Stimulated activated effector memory CD8-positive, alpha-beta T cell treated with anti-CD3 and anti-CD28 coated beads, Interleukin-12 subunit alpha, Interleukin-12 subunit beta, amount 100 ng/mL, for 72 hours (primary cell): ENCODE results near the gene PTPRR.
A peak's percentile ranks its signal among the peaks of the same experiment; 100 is the strongest.

Experiments used
- ATAC-seq: fragments of 150-1000 bp; cut with Tn5 transposase; 2 replicates; pipeline ENCODE4 v1.10.0; 2021
- DNase-seq, 2 donors: peaks; one replicate each; pipeline ENCODE4 v3.0.0; 2021 to 2022; ENCODE audit warnings: low spot score in 2 of 2
- H3K27ac Mint-ChIP-seq: one replicate; pipeline ENCODE4 v1.8.0; 2022; ENCODE audit warnings: mild to moderate bottlenecking, mixed read lengths
- H3K36me3 Mint-ChIP-seq: one replicate; pipeline ENCODE4 v1.8.0; 2022; ENCODE audit warnings: mild to moderate bottlenecking, mixed read lengths
- H3K4me1 Mint-ChIP-seq: one replicate; pipeline ENCODE4 v1.8.0; 2022; ENCODE audit warnings: mixed read lengths
- H3K4me3 Mint-ChIP-seq: one replicate; pipeline ENCODE4 v1.8.0; 2022; ENCODE audit warnings: mild to moderate bottlenecking, mixed read lengths
- H3K9me3 Mint-ChIP-seq: one replicate; pipeline ENCODE4 v1.8.0; 2022; ENCODE audit warnings: mixed read lengths

The PTPRR gene

DNA sequence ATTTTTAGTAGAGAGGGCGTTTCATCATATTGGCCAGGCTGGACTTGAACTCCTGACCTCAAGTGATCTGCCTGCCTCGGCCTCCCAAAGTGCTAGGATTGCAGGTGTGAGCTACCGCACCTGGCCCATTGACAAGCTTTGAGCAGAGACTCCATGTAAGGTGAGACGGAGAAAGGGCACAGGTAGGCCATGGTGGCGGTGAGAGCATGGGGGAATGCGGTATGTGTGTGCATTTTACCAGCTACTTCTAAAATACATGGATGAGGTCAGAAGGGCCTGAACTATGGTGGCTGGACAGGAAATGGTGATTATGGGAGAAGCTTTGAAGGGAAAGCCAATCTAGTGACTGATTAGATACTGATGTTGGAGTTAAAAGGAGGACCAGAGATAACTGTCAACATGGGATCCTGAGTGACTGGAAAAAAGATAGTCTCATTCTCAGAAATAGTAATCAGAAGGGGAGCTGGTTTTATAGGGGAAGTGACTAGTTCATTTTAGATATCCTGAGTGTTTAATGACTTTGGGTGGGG, 261.4 kb downstream of the PTPRR start:
- no peak for DNase-seq
- Mint-ChIP-seq H3K4me1 (no peaks in the 10 kb centered on the region), H3K4me3 (no peak overlapping the region), H3K9me3 (no peaks in the 10 kb centered on the region), H3K27ac (no peak overlapping the region), H3K36me3 (no peaks in the 10 kb centered on the region)
- no peak for ATAC-seq

DNA sequence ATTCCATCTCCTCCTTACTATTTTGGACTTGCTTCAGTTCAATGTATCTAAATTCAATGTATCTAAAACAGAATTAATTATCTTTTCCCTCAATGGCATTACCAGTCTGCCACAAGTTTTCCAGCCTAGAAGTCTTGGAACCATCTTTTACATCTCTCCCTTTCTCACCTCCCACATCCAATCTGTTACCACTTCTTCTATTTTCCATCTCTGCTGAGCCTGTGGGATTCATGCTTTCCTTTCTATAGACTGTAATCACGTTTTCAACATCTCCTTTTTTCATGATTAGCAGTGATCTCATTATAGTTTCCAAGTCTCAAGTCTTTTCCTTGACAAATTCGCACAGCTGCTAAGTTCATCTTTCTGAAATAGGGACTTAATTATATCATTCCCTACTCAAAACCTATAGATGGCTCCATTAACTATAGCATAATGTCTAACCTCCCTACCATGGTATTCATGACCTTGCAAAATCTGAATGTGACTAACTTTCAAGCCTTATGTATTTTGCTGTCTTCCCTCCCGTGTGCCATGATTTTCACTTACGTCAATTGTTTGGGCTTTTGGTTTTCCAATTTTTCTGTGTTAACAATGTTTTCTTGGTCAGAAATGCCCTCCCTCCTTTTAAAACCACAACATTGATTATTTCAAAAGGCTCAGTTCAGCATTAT, 262.8 kb downstream of the PTPRR start:
- DNase-seq (no peak), ATAC-seq (no peak)
- Mint-ChIP-seq H3K4me3 (no peak overlapping the region), H3K4me1 (no peaks in the 10 kb centered on the region), H3K36me3 (no peaks in the 10 kb centered on the region), H3K9me3 (no peaks in the 10 kb centered on the region), H3K27ac (no peak overlapping the region)

DNA sequence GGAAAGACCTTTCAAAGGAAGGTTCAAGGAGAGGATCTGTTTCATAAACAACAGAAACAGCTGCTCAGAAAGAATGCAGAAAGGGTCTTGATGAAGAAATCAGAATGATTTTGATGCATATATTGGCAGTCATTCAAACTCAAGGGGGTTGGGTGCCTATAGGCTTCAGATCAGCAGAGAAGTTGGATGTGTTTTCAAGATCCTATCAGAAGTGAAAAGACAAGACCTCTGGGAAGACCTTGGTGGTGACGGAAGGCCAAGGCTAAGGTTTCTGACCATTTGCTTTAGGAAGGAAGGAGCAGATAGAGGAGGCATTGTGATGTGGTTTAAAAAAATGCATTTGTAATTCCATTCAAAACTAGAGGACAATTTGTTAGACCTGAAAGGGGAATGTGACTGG, 268.1 kb downstream of the PTPRR start:
- no peaks in the 10 kb centered on the region for H3K9me3 Mint-ChIP-seq
- H3K27ac Mint-ChIP-seq = no peak overlapping the region
- H3K4me1 Mint-ChIP-seq = no peaks in the 10 kb centered on the region
- H3K4me3 Mint-ChIP-seq = no peak overlapping the region
- DNase-seq (no peak), ATAC-seq (no peak)
- H3K36me3 Mint-ChIP-seq = no peaks in the 10 kb centered on the region

DNA sequence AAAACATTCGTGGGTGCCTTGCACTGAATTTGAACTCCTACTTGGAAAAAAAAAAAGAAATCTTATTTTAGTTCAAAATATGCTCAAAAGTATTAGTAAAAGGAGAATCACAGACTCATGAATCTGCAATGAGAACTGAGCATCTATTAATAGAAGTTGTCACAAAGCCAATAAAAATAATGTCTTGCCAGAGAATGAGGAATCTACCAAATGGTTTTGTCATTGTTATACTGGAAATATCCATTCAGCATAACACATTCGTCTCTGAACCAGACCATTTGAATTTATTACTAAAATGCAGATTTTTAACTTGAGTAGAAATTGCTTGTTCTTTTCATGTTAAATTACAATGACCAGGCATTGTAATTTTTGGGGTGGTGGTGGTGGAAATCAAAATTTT, 271.7 kb downstream of the PTPRR start:
- Mint-ChIP-seq H3K4me3 (no peak overlapping the region), H3K27ac (no peak overlapping the region), H3K4me1 (no peaks in the 10 kb centered on the region), H3K36me3 (no peaks in the 10 kb centered on the region), H3K9me3 (no peaks in the 10 kb centered on the region)
- no peak for ATAC-seq
- no peak for DNase-seq

DNA sequence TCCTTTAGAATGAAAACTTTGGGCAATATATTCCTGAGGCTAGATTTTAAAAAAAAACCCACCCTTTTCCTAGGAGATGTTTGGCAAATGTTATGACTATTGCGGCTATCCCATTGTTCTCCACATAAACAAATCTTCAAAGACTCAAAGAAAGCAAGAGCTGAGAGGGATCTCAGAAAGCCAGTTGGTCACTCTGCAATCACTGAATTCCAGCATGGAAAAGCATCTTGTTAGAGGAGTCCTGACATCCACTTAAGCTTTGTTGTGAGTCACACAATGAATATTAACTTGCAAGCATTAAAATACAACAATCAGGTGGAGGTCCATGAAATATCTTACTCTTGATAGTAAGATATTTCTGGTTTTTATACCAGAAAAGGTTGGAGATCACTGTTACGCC, 272.3 kb downstream of the PTPRR start:
- ATAC-seq (no peak), DNase-seq (no peak)
- H3K4me1 Mint-ChIP-seq = no peaks in the 10 kb centered on the region
- H3K36me3 Mint-ChIP-seq = no peaks in the 10 kb centered on the region
- no peaks in the 10 kb centered on the region for H3K9me3 Mint-ChIP-seq
- no peak overlapping the region for H3K27ac Mint-ChIP-seq
- H3K4me3 Mint-ChIP-seq = no peak overlapping the region

DNA sequence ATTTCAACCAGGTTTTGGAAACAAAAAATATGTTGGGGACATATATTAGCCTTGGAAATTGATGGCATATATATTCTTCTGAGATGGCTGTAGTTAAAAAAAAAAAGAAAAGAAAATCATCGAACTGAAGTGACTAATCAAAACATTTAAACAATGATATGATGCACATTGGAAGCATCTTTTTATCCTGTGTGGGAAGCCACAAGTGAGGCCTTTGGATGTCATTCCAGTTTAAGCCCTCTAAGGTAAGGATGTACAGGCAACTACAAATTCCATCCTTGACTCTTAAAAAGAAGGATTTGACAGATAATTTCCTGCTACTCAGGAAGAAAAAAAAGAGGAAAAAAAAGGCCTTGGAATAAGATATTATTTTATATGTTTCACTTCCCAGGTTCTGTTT, 273.7 kb downstream of the PTPRR start:
- H3K4me3 Mint-ChIP-seq = no peak overlapping the region
- no peaks in the 10 kb centered on the region for H3K36me3 Mint-ChIP-seq
- DNase-seq (no peak), ATAC-seq (no peak)
- H3K4me1 Mint-ChIP-seq = no peaks in the 10 kb centered on the region
- no peak overlapping the region for H3K27ac Mint-ChIP-seq
- no peaks in the 10 kb centered on the region for H3K9me3 Mint-ChIP-seq

DNA sequence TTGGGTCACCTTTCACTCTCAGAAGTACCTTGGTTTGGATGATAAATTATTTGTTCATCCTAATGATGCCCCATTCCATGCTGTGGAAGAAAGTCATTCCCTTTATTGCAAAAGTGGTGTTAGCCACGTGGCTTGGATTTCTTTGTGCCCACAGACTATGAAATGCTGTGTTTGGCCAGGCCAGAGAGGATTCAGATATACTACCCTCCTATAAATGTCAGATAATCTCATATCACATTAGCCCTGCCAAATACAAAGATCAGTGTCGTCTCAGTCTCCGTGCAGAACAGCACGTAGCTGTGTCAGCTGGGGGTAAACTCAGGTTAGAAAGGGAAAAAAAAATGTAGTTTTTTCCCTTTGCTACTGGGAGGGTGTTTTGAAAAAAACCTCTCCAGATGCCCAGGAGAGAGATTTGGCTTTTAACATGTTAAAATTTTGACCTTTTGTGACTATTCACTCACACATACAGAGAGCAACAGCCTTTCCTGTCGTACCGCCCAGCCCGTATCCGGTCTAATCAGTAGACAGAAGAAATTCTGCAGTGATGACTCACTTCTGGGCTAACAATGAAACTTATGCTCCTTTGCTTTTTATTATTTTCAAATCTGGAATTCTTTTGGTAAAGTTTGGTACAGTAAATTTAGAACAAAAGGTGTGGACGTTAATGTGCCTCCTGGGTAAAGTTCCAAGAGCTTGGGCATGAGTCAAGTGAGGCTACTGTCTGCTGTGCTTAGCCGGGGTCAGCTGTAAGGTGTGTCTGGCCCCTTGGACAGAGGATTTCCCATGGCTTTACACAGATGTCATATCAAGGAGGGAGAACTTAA, 274.8 kb downstream of the PTPRR start:
- Mint-ChIP-seq H3K36me3 (no peaks in the 10 kb centered on the region), H3K4me3 (no peak overlapping the region), H3K9me3 (no peaks in the 10 kb centered on the region), H3K27ac (no peak overlapping the region), H3K4me1 (no peaks in the 10 kb centered on the region)
- ATAC-seq = peak; percentile 75
- DNase-seq = no peak

DNA sequence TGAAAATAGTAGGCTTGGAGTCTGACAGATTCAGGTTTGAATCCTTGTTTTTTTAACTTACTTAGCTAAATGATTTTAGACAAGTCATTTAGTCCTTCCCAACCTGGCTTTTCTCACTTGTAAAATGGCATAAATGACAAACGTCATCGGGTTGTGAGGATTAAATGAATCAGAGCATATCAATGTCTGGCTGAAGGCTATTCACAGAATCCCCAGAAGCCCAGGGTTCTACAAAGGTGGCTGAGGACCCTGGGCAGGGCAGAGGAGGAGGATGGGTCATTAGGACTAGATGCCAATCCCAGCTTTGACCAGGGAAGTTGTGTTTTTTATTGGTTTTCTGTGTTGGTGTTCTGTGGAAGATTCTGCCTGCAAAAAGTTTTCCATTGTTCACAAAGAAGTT, 275.7 kb downstream of the PTPRR start:
- Mint-ChIP-seq H3K9me3 (no peaks in the 10 kb centered on the region), H3K4me1 (no peaks in the 10 kb centered on the region), H3K27ac (no peak overlapping the region), H3K36me3 (no peaks in the 10 kb centered on the region), H3K4me3 (no peak overlapping the region)
- no peak for ATAC-seq
- no peak for DNase-seq

DNA sequence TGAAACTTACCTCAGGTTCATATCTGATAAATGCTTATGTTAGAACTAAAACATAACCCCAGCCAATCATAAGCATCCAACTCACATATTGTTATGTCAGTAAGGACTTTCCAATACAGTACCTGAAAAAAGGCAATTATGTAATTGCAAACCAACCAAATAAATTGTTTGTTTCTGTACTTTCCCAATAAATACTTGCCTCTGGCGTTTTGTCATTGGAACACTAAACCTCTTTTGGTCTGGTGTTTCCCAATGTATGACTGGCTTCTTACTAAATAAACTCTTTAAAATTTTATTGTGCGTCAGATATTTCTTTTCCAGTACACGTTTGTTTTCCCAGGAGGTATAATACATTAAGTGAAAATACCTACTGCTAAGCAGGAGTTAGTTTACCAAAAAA, 276.6 kb downstream of the PTPRR start:
- Mint-ChIP-seq H3K4me1 (no peaks in the 10 kb centered on the region), H3K4me3 (no peak overlapping the region), H3K27ac (no peak overlapping the region), H3K36me3 (no peaks in the 10 kb centered on the region), H3K9me3 (no peaks in the 10 kb centered on the region)
- DNase-seq (no peak), ATAC-seq (no peak)

DNA sequence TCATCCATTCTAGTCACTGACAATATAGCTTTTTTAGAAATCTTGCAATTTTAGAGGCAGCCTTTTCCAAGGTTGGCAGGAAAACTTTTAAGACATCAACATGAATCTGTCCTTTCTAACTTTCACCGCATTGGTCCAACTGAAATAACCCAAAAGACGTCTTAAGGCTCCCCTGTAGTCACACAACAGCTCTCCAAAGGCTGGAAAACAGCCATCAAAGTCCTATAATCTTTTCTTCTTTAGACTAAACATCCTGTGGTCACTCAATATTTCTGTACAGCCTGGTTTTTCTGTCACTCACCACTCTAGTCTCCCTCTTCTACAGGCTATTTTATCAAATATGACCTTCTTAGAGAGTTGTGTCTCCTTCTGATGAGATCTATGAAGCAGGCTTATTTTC, 278.8 kb downstream of the PTPRR start:
- no peak overlapping the region for H3K27ac Mint-ChIP-seq
- H3K4me1 Mint-ChIP-seq = no peaks in the 10 kb centered on the region
- ATAC-seq = no peak
- H3K4me3 Mint-ChIP-seq = no peak overlapping the region
- DNase-seq = no peak
- no peaks in the 10 kb centered on the region for H3K36me3 Mint-ChIP-seq
- no peaks in the 10 kb centered on the region for H3K9me3 Mint-ChIP-seq

DNA sequence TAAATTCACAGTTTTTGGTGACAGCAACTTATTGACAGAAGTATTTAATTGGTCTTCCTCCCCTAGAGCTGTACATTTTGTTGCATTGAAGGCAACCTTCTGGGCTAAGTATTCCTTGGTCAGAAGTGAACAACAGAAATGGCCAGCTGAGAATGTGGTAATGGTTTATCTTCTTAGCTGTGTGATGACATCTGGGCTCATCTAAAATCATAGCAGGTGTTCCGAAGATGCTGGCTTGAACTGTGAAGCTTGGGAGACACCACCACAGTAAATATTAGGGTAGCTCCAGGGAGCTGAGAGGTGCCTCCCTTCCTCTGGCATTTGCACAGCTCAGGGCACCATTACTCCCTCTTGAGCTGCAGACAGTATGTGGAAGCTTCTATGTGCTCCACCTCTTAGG, 279.6 kb downstream of the PTPRR start:
- H3K4me1 Mint-ChIP-seq = no peaks in the 10 kb centered on the region
- DNase-seq (no peak), ATAC-seq (no peak)
- H3K27ac Mint-ChIP-seq = no peak overlapping the region
- H3K4me3 Mint-ChIP-seq = no peak overlapping the region
- H3K36me3 Mint-ChIP-seq = no peaks in the 10 kb centered on the region
- H3K9me3 Mint-ChIP-seq = no peaks in the 10 kb centered on the region

DNA sequence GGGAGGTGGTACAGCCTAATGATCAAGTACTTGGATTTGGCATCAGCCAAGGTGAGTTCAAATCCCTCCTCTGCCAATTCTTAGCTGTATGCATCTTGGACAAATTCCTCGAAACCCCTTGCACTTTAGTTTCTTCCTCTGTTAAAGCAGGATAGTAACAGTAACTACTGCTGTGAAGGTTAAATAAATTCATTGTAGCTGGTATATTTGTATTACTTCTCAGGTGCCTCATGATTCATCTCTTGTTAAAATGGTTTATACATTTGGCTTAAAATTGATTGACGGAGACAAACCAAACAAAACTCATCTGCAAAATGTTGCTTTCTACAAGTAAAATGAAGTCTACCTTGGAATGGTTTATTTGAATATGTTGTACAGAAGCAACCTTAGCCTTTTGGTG, 281.0 kb downstream of the PTPRR start:
- no peak overlapping the region for H3K27ac Mint-ChIP-seq

DNA sequence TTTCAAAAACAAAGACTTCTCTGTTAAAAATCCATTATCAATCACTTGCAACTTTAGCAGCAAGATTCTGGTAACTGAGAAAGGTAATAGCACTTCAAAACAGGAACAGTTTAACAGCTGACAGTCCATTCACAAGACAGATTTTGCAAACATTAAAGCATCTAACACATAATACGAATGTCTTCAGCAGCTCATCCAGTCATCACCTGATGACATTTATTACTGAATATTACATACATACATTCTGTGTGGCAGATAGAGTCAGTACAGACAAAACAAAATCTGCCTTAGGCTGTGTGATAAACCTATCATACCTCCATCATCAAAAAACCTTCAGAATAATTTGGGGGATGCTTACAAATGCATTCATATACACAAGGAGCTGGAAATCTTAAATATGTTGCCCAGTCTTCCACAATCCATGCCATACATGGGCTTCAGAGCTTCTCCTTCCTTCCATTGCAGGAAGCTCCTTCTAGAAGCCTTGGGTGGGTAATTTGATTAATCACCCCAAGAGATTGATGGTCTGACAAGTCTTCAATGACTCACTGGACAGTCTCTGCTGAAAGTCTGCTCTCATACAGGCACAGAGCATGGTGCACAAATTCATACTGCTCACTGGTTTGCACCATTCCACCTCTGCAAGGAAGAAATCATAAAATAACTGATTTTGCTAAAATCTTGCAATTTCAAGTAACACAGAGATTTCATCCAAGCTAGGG, 281.7 kb downstream of the PTPRR start:
- Mint-ChIP-seq H3K36me3 (no peaks in the 10 kb centered on the region), H3K4me3 (no peak overlapping the region), H3K4me1 (no peaks in the 10 kb centered on the region), H3K27ac (no peak overlapping the region), H3K9me3 (no peaks in the 10 kb centered on the region)
- DNase-seq (no peak), ATAC-seq (no peak)

More for the DNA sequence above, 281.0 kb downstream of the PTPRR start:
- H3K4me3 Mint-ChIP-seq = no peak overlapping the region
- no peaks in the 10 kb centered on the region for H3K36me3 Mint-ChIP-seq
- ATAC-seq (no peak), DNase-seq (no peak)
- no peaks in the 10 kb centered on the region for H3K4me1 Mint-ChIP-seq
- no peaks in the 10 kb centered on the region for H3K9me3 Mint-ChIP-seq

DNA sequence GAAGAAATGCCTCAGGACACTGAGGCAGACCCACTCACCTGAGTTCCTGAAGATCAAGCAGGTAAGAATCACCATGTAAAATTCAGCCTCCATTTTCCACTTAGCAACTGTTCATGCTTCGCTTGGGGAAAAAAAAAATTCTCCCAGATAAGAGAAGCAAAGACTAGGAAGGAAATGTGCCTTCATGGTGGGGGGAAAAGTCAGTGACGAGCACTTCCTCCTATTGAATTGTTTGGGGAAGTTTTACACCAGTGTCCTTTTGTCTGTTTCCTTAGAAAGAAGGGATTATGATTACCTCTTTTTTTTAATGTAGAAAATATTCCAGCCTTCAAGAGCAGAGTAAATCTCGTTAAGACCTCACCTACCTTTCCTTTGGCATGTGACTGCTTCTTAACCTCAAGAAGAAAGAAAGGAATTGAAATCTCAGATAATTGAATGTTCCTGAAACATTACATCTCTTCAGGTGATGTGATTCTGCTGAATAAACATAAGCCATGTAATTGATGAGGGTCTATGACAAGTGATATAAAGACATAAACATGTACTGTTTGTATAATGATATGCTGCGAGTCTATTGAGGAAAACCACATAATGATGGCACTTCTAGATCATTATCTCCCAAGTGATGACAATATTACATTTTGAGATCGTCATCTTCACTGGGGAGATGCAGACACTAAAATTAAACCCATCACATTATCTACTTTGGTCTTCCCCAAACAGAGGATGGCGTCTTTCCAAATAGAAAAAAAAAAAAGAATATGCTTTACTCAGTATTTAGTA, 283.0 kb downstream of the PTPRR start, which contains the start of gene PTPRB:
PTPRB (minus strand) TSS at position 127 of the 783 bp plus-strand sequence; CDS start at position 93, 34 bp downstream.
- no peak for DNase-seq
- H3K9me3 Mint-ChIP-seq = no peaks in the 10 kb centered on the region
- no peak for ATAC-seq
- no peaks in the 10 kb centered on the region for H3K36me3 Mint-ChIP-seq
- no peak within 1 kb of the TSS for H3K4me3 Mint-ChIP-seq
- H3K27ac Mint-ChIP-seq = no peak within 1 kb of the TSS
- no peaks in the 10 kb centered on the region for H3K4me1 Mint-ChIP-seq

DNA sequence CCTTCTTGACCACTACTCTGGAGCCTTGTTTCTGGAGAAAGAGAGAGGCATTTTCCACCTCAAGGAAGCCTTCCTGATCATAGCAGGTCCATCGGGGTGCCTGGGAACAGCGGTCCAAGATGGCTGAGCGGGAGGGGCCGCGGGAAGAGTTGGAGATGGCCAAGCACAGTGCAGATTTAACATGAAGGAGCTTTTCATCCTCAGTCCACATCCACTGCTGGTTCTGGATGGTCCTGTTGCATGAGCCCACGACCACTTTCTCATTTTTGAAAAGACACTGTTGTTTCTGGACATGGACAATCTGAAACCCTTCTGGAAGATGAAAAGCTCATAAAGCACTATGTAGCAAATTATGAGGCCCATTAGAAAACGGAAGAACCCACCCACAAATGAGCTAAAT, 284.8 kb downstream of the PTPRR start:
- Mint-ChIP-seq H3K4me1 (no peaks in the 10 kb centered on the region), H3K9me3 (no peaks in the 10 kb centered on the region), H3K36me3 (no peaks in the 10 kb centered on the region), H3K4me3 (no peak overlapping the region), H3K27ac (no peak overlapping the region)
- DNase-seq = no peak
- no peak for ATAC-seq
